GF-D8 (cell line): ENCODE data around the gene TBX20.
"Not testable (repeated sequence)": the region's sequence is repeated elsewhere in the genome, so short reads cannot be mapped to it uniquely, and the experiment has no call there.

Source experiments
- DNase-seq: peaks from one replicate; lab custom pipeline; 2025; lab: John Stamatoyannopoulos, UW

The TBX20 gene

GRCh38 chr7:35255443-35256255 lies 1.7 kb upstream of the TBX20 start:
- DNase-seq, result no peak

GRCh38 chr7:35254496-35255442 lies 869 bp upstream of the TBX20 start:
- no peak for DNase-seq

GRCh38 chr7:35253460-35253709 lies 515 bp downstream of the TBX20 start:
- DNase-seq, result no peak

- DNase-seq, result no peak
Observed at GRCh38 chr7:35252612-35253459, 1.1 kb downstream of the TBX20 start.

- peak; percentile 91 for DNase-seq
Observed at GRCh38 chr7:35251606-35252310, 2.1 kb downstream of the TBX20 start.

GRCh38 chr7:35250941-35251340 lies 3.0 kb downstream of the TBX20 start:
- no peak for DNase-seq

GRCh38 chr7:35250452-35250851 lies 3.4 kb downstream of the TBX20 start:
- DNase-seq, result no peak

- DNase-seq, result no peak
Observed at GRCh38 chr7:35249537-35249907, 4.4 kb downstream of the TBX20 start.

- no peak for DNase-seq
Observed at GRCh38 chr7:35248576-35249536, 5.0 kb downstream of the TBX20 start.

GRCh38 chr7:35246819-35247218 lies 7.1 kb downstream of the TBX20 start:
- no peak for DNase-seq

GRCh38 chr7:35241884-35242283 lies 12.0 kb downstream of the TBX20 start:
- no peak for DNase-seq

- no peak for DNase-seq
Observed at GRCh38 chr7:35241436-35241835, 12.5 kb downstream of the TBX20 start.

GRCh38 chr7:35241008-35241407 lies 12.9 kb downstream of the TBX20 start:
- DNase-seq, result not testable (repeated sequence)

- not testable (repeated sequence) for DNase-seq
Observed at GRCh38 chr7:35238456-35238855, 15.4 kb downstream of the TBX20 start.

GRCh38 chr7:35232994-35233393 lies 20.9 kb downstream of the TBX20 start:
- DNase-seq, result no peak

- not testable (repeated sequence) for DNase-seq
Observed at GRCh38 chr7:35231221-35231620, 22.7 kb downstream of the TBX20 start.

- DNase-seq, result not testable (repeated sequence)
Observed at GRCh38 chr7:35229116-35229780, 24.7 kb downstream of the TBX20 start.

GRCh38 chr7:35228496-35229051 lies 25.3 kb downstream of the TBX20 start:
- DNase-seq, result not testable (repeated sequence)

GRCh38 chr7:35227438-35227837 lies 26.5 kb downstream of the TBX20 start:
- DNase-seq, result not testable (repeated sequence)

GRCh38 chr7:35222445-35222844 lies 31.5 kb downstream of the TBX20 start:
- not testable (repeated sequence) for DNase-seq
